K562 (cell line): ENCODE data around the gene SPATA21. TPM values are rescaled to one million over a fixed set of nuclear protein-coding genes. Genes with fewer than 3 reads are reported as not detected.

Source experiments
- ATAC-seq: fragments of 200-7000 bp; cut with Tn5 transposase; 3 replicates; pipeline ENCODE4 v1.9.1; 2020; ENCODE audit warnings: moderate library complexity
- BruUV-seq: library from RNA; stranded (reverse); fragments of 400-500 nt; replicated peaks from 2 replicates; lab custom pipeline; 2021; lab: Mats Ljungman, UMichigan
- CTCF ChIA-PET: fragments of 300-600 bp; formaldehyde crosslinking; extraction: SDS; loops from one replicate; lab custom pipeline; 2021; ENCODE audit warnings: low intra/inter-chr PET ratio; lab: Yijun Ruan, JAX
- POLR2A ChIA-PET: fragments of 300-600, 350-650 bp; sonication (Branson Sonifier 250); formaldehyde crosslinking; extraction: SDS; loops from one replicate; lab custom pipeline; 2021; ENCODE audit warnings: antibody characterized with exemption, inconsistent platforms; lab: Yijun Ruan, JAX
- DNase-seq, 4 experiments: peaks; one replicate each; pipeline versions ENCODE4 v3.0.0 to v3.0.0-alpha.2; 2011 to 2018; ENCODE audit warnings: low spot score in 3 of 4, mixed read lengths in 3 of 4; ENCODE audit errors: extremely low read depth in 1 of 4
- FAIRE-seq: peaks from 2 replicates; lab custom pipeline; 2011; peaks lifted over from hg19 to GRCh38; lab: Jason Lieb, UNC
- H2AFZ ChIP-seq: 2 replicates; pipeline ENCODE4 v1.6.0; 2011; ENCODE audit warnings: low read depth, low read length, control low read depth, inconsistent platforms
- H3K27ac ChIP-seq: fragments of 200-600 bp; 3 replicates; pipeline ENCODE4 v1.8.0; 2011; ENCODE audit warnings: low read depth, mild to moderate bottlenecking, control low read depth, inconsistent platforms, low read length, moderate library complexity, mixed read lengths; ENCODE audit errors: extremely low read depth
- H3K27me3 ChIP-seq, 2 experiments: fragments of 300-600 bp in 1 of 2; 2 replicates in 1 of 2; 3 replicates in 1 of 2; pipeline versions ENCODE4 v1.6.0 to v1.8.0; 2011; ENCODE audit warnings: inconsistent platforms in 2 of 2, low read length in 2 of 2, mild to moderate bottlenecking in 1 of 2, mixed read lengths in 1 of 2, moderate library complexity in 1 of 2; ENCODE audit not compliant: control insufficient read depth in 2 of 2, insufficient read depth in 2 of 2
- H3K36me3 ChIP-seq: fragments of 300-600 bp; 3 replicates; pipeline ENCODE4 v1.8.0; 2011; ENCODE audit warnings: mild to moderate bottlenecking, low read length, inconsistent platforms; ENCODE audit not compliant: control insufficient read depth, insufficient read depth
- H3K4me1 ChIP-seq, 2 experiments: fragments of 200-600 bp in 1 of 2; replicated peaks in 1 of 2; 2 replicates in 1 of 2; 3 replicates in 1 of 2; pipeline versions ENCODE4 v1.5.1 to v1.8.0; 2011; ENCODE audit warnings: inconsistent platforms in 2 of 2, low read length in 2 of 2, mild to moderate bottlenecking in 1 of 2, mixed read lengths in 1 of 2, moderate library complexity in 1 of 2; ENCODE audit not compliant: control insufficient read depth in 2 of 2, insufficient read depth in 2 of 2
- H3K4me2 ChIP-seq: 2 replicates; pipeline ENCODE4 v1.6.1; 2011; ENCODE audit warnings: low read length, control low read depth, inconsistent platforms, mixed read lengths; ENCODE audit not compliant: insufficient read depth
- H3K4me3 ChIP-seq: fragments of 200-600 bp; sonication (generic), shearing (Covaris generic); 2 replicates; pipeline ENCODE4 v1.5.1; 2016; ENCODE audit warnings: control low read depth, inconsistent platforms
- H3K79me2 ChIP-seq: fragments of 200-600 bp; 3 replicates; pipeline ENCODE4 v1.8.0; 2011; ENCODE audit warnings: low read length, inconsistent platforms; ENCODE audit not compliant: control insufficient read depth, insufficient read depth
- H3K9ac ChIP-seq, 2 experiments: 2 replicates each; pipeline versions ENCODE4 v1.6.0 to v1.6.1; 2011; ENCODE audit warnings: low read depth in 2 of 2, low read length in 2 of 2, control low read depth in 1 of 2, inconsistent platforms in 1 of 2, mild to moderate bottlenecking in 1 of 2, mixed read lengths in 1 of 2; ENCODE audit not compliant: insufficient read depth in 1 of 2
- H3K9me1 ChIP-seq: one replicate; pipeline ENCODE4 v1.6.0; 2011; ENCODE audit warnings: inconsistent platforms, mild to moderate bottlenecking, low read length, moderate library complexity; ENCODE audit not compliant: control insufficient read depth, insufficient read depth
- H3K9me3 ChIP-seq: replicated peaks from 2 replicates; pipeline ENCODE4 v1.5.1; 2011; ENCODE audit warnings: low read depth, low read length, inconsistent platforms; ENCODE audit not compliant: control insufficient read depth, insufficient read depth
- H4K20me1 ChIP-seq: replicated peaks from 2 replicates; pipeline ENCODE4 v1.6.1; 2011; ENCODE audit warnings: low read length, inconsistent platforms, mixed read lengths; ENCODE audit not compliant: control insufficient read depth, insufficient read depth
- CBFB ChIP-seq: sonication (generic); formaldehyde crosslinking; IDR thresholded peaks from 2 replicates; pipeline ENCODE4 v1.4.0; 2020; ENCODE audit warnings: mild to moderate bottlenecking, missing genetic modification reagents
- DACH1 ChIP-seq: fragments of 450-650 bp; IDR thresholded peaks from 2 replicates; pipeline ENCODE4 v1.6.1; 2018; ENCODE audit not compliant: partially characterized antibody
- DIDO1 ChIP-seq: fragments of 450-650 bp; IDR thresholded peaks from 2 replicates; pipeline ENCODE4 v1.6.1; 2016; ENCODE audit warnings: low read depth, missing biosample characterization, missing genetic modification characterization
- HIVEP1 ChIP-seq: fragments of 250-450 bp; sonication (Bioruptor Pico); IDR thresholded peaks from 2 replicates; pipeline ENCODE4 v1.4.0; 2020; ENCODE audit warnings: mild to moderate bottlenecking
- ID3 ChIP-seq, 2 experiments: fragments of 250-450 bp in 1 of 2; fragments of 450-650 bp in 1 of 2; sonication (Bioruptor Pico) in 1 of 2; IDR thresholded peaks; 2 replicates each; pipeline versions ENCODE4 v1.6.1 to v1.8.0; 2016 to 2021; ENCODE audit warnings: mild to moderate bottlenecking in 2 of 2, moderate library complexity in 2 of 2, missing compliant biosample characterization in 1 of 2, missing genetic modification characterization in 1 of 2
- KDM2B ChIP-seq: fragments of 250-450 bp; sonication (Bioruptor Pico); IDR thresholded peaks from 2 replicates; pipeline ENCODE4 v1.8.0; 2021; ENCODE audit warnings: mild to moderate bottlenecking, moderate library complexity
- MECOM ChIP-seq: fragments of 250-450 bp; sonication (Bioruptor Pico); IDR thresholded peaks from 2 replicates; pipeline ENCODE4 v1.8.0; 2022; ENCODE audit warnings: inconsistent platforms
- NFXL1 ChIP-seq: fragments of 450-650 bp; formaldehyde crosslinking; IDR thresholded peaks from 2 replicates; pipeline ENCODE4 v1.4.0; 2021; ENCODE audit warnings: mild to moderate bottlenecking
- POLR2AphosphoS2 ChIP-seq: IDR thresholded peaks from 2 replicates; pipeline ENCODE4 v1.6.1; 2012; ENCODE audit warnings: low read length, improper control_type of control experiment
- PREB ChIP-seq: sonication (generic); formaldehyde crosslinking; IDR thresholded peaks from 2 replicates; pipeline ENCODE4 v1.8.1; 2023; ENCODE audit warnings: mild to moderate bottlenecking, missing genetic modification reagents
- PRPF4 ChIP-seq: fragments of 200-400 bp; formaldehyde crosslinking; IDR thresholded peaks from one replicate; pipeline ENCODE4 v1.6.1; 2017; ENCODE audit warnings: low read length, low read depth, mild to moderate bottlenecking; ENCODE audit not compliant: insufficient read depth, poor library complexity, severe bottlenecking
- TRIM25 ChIP-seq: fragments of 450-650 bp; IDR thresholded peaks from 2 replicates; pipeline ENCODE4 v1.7.0; 2016; ENCODE audit warnings: borderline replicate concordance
- ZNF324 ChIP-seq: fragments of 250-450 bp; sonication (Bioruptor Pico); IDR thresholded peaks from 2 replicates; pipeline ENCODE4 v1.4.0; 2020; ENCODE audit warnings: mild to moderate bottlenecking
- ZNF655 ChIP-seq: fragments of 250-450 bp; sonication (Bioruptor Pico); IDR thresholded peaks from 2 replicates; pipeline ENCODE4 v1.5.0; 2021
- WGBS: fragments of 100-300 bp; shearing (Covaris generic); methylation state at CpG from one replicate; pipeline ENCODE4 v1.1.6; 2016; ENCODE audit warnings: low coverage, mixed read lengths; ENCODE audit not compliant: insufficient coverage; ENCODE audit errors: missing lambda C conversion rate; 5-methylcytosine and 5-hydroxymethylcytosine counted together
- in situ Hi-C: fragments of 300-500 bp; cut with MboI; formaldehyde crosslinking; loops from 4 replicates; pipeline ENCODE4 v1.15.0; 2018; ENCODE audit warnings: inconsistent platforms, mixed read lengths
- intact Hi-C: fragments of 100-400 bp; cut with micrococcal nuclease; formaldehyde crosslinking; loops from 2 replicates; pipeline ENCODE4 v1.14.2; 2022
- polyA plus RNA-seq, 8 experiments: library from polyadenylated mRNA; depleted of rRNA in 4 of 8; stranded (reverse) in 5 of 8; unstranded in 3 of 8; fragments of >200 nt; fragmentation: Nextera tagmentation in 2 of 8; fragmentation: Illumina TruSeq in 1 of 8; extraction: Ambion mirVana in 2 of 8; extraction: Trizol in 1 of 8; gene quantifications; 2 replicates each; pipeline versions ENCODE4 v1.2.1 to v1.2.3, GENCODE V29; 2011 to 2014; ENCODE audit warnings: inconsistent platforms in 1 of 8, missing spikeins in 1 of 8
- total RNA-seq, 7 experiments: library from RNA; depleted of rRNA in 6 of 7; stranded (reverse); fragments of >200 nt in 6 of 7; fragmentation: Illumina TruSeq in 2 of 7; extraction: Trizol in 2 of 7; gene quantifications; 2 replicates each; pipeline versions ENCODE4 v1.2.1 to v1.2.3, GENCODE V29; 2011 to 2021; ENCODE audit warnings: low replicate concordance in 1 of 7

Gene SPATA21
- total and polyA plus RNA-seq, 9 of the 15 experiments (the other 6 are each of a cell fraction or from before 2014, with no cell fraction given), result 0.10 to 0.36 (median 0.13) TPM; not detected in 3

GRCh38 chr1:16387201-16388188 lies 49.7 kb downstream of the SPATA21 start:
- Histone ChIP-seq H4K20me1 (peaks cover 64% of the 10 kb centered on the region), H3K4me2 (no peak overlapping the region), H3K9ac (no peak overlapping the region), H3K27me3 (no peaks in the 10 kb centered on the region), H3K79me2 (peaks cover 93% of the 10 kb centered on the region), H3K27ac (no peak overlapping the region), H3K4me1 (peaks cover 3 to 30% of the 10 kb centered on the region in 2 experiments; a peak in 3 of 5 replicates), H3K36me3 (peaks cover 29% of the 10 kb centered on the region), H3K4me3 (no peak overlapping the region), H3K9me1 (peaks cover 7% of the 10 kb centered on the region), H2AFZ (no peak overlapping the region), H3K9me3 (no peaks in the 10 kb centered on the region)
- BruUV-seq, result no TSS peak
- intact Hi-C loops, result no loop called here
- 91% methylated on average over 14 of the region's 14 CpGs for WGBS
- no peak for DNase-seq
- ATAC-seq, result no peak
- in situ Hi-C loops, result no loop called here
- no peak for FAIRE-seq
- POLR2A ChIA-PET, result interaction anchor here (0.6 to 1.3 kb wide), 5 partner anchors 9 to 23 kb away, joined by 3 read pairs; no protein-coding TSS in a partner anchor
- TF ChIP-seq NFXL1 (CRISPR knock-in tag) (no peak), ID3 (CRISPR knock-in tag; IDR thresholded peaks at IDR 0.05) (no peak), ID3 (tag; IDR thresholded peaks at IDR 0.05) (no peak), KDM2B (CRISPR knock-in tag) (no peak), ZNF655 (CRISPR knock-in tag) (no peak), DIDO1 (tag) (no peak), HIVEP1 (CRISPR knock-in tag) (no peak), MECOM (CRISPR knock-in tag) (no peak), ZNF324 (CRISPR knock-in tag) (no peak), TRIM25 (no peak), PREB (CRISPR knock-in tag) (no peak), DACH1 (no peak), CBFB (CRISPR knock-in tag) (no peak), POLR2AphosphoS2 (no peak), PRPF4 (no peak)
- CTCF ChIA-PET, result no interaction called here
